GM21737 (cell line): ENCODE data around the gene POMC.
"Not testable (repeated sequence)": the region's sequence is repeated elsewhere in the genome, so short reads cannot be mapped to it uniquely, and the experiment has no call there.

ENCODE experiments used
- ATAC-seq: cut with Tn5 transposase; IDR thresholded peaks from one replicate; pipeline ENCODE4 v1.9.1; 2021; ENCODE audit warnings: mild to moderate bottlenecking, moderate library complexity; ENCODE audit not compliant: unreplicated experiment

POMC gene

GRCh38 chr2:25168256-25169072 lies at the start of gene POMC:
POMC (minus strand) TSS chr2:25168580; CDS start chr2:25164772, 3,808 bp downstream.
- ATAC-seq: no peak

GRCh38 chr2:25218100-25218499 lies 49.7 kb upstream of the POMC start:
- no peak for ATAC-seq

DNA sequence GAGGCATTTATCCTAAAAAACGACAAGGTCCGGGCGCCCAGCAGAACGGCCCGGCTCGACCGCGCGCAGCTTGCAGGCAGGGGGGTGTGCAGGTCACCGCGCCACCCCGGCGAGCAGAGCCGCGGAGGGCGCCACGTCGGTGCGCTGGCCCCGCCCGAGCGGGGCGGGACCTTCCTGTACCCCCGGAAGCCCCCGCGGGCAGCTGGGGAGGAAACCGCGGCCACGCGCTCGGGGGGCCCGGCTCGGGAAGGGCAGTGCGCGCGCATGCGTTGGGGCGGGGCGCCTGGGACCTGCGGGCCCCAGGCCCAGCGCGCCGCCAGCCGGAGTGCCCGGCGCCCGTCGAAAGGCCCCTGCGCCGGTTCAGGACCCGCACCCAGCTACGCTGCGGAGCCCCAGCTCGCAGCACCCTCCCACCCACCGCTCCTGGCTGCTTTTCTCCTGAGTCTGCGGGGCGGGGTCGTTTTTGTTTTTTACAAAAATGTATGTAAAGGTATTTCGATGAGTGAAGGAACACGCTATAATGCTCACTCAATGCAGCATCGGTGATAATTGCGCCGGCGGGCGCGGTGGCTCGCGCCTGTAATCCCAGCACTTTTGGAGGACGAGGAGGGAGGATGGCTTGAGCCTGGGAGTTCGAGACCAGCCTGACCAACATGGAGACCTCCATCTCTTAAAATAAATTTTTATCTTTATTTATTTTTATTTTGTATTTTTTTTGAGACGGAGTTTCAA lies 47.7 kb upstream of the POMC start:
- ATAC-seq: peak; percentile 70

DNA sequence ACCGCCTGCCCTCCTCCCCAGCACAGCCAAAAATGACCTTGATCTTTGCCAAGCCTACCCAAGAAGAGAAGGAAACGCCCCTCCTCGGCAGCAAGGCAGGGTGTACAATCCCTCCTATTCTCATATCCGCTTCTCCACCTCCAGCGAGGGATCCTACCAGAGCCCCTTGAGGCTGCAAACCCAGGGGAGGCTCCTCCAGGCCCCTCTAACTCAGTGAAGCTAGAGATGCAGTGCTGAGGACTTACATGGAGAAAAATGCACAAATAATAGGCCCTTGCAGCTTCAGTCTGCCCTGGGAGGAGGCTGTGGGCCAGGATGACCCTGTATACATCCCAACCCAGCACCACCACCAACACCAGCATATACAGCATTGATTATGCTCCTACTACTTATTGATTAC lies 46.9 kb upstream of the POMC start:
- ATAC-seq: no peak

DNA sequence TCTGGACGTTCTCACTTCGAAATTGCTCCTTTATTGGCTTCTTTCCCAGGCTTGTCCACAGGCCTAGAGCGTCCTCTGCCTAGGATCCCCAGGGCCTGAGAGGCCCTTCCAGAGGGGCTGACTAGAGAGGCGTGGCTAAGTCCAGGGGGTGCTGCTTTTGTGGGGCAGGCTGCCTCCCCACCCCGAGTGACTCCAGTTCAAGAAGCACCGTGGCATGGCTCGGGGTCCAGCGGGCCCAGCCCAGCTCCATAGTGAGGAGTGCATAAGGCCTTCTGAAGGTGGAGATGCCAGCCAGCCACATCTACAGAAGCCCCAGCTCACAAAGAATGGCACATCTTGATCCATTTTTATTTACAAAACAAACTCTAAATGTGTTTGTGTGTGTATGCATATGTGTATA lies 44.8 kb upstream of the POMC start:
- ATAC-seq: no peak

GRCh38 chr2:25210923-25211322 lies 42.5 kb upstream of the POMC start:
- ATAC-seq: not testable (repeated sequence)

DNA sequence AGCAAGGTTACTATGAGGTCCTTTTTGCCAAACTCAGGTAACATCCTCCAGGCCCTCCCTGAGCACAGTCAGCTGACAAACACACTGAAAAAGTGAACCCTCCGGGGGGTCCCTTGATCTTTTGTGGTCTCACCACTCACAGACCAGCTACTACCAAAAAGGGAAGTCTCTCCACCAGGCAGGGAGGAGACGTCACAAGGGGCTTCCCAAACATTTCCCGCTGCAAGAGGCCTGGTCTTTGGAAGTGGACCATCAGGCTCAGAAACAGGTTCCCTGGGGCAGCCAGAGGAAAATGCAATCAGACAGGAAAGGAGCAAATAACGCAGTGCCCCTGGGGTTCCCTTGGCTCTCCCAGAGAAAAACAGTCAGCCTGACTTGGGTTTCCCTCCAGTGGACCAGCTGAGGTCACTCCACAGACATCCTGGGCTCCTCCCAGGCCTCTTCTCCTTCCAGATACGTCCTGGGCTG lies 38.7 kb upstream of the POMC start:
- no peak for ATAC-seq

DNA sequence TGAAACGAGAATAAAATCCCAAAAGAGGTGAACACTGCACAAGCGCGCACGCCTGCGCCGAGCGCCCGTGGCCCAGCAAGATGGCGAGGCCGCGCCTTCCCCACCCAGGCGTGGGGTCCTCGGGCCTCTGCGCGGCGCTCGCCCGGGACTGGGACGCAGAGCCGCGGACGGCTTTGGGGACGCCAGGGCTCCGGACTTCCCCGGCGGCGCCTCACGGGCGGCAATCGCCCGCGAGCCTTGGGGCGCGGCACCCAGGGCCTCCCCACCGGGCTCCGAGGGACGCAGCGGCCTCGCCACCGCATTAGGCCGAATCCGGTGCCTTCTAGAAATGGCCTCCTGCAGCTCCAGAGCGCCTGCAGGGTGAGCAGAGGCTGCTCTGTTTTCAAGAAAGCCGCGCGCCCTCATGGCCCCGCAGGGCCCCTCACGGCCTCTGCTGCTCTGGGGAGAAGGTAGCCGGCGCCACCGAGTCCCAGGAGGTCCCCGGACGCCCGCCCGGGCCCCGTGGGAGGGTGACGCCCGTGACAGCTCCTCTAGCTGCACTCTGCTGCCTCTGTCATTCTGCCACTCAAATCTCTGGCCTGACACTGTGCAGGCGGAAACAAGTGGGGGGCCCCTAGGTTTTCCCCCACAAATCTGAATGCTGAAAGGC lies 35.9 kb upstream of the POMC start:
- no peak for ATAC-seq

DNA sequence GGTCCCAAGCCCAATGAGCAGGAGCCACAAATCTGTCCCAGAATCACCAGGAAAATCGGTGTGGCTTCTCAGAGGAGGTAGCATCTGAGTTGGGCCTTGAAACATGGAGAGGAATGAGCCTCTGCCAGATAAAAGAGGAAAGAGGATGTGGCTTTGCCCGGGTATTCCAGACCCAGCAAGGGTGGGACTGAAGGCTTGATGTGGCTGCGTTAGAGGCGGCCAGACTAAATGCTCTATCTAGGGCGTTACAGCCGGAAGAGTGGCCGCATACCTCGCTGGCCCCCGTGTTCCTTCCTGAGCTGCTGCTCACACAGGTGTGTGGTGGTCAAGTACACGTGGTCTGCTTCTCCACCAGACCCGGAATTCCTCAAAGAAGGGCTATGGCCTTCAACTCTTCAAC lies 33.9 kb upstream of the POMC start:
- ATAC-seq: no peak

- no peak for ATAC-seq
Observed at GRCh38 chr2:25201794-25202193, 33.4 kb upstream of the POMC start.

GRCh38 chr2:25201265-25201664 lies 32.9 kb upstream of the POMC start:
- no peak for ATAC-seq

DNA sequence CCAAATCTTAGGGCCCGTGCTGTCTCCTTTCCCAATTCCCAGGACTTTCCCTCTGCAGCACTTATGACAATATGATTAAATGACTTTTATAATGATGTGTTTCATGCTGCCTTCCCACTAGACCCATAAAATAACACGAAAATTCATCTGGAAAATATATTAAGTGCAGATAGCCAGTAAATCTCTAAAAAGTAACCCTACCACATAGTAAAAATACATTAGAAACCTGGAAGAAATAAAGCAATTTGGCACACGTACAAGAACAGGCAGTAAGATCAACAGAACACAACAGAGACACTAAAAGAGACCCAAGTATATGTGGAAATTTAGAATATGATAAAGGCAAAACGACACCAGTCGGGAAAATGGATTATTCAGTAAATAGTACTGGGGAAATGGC lies 30.2 kb upstream of the POMC start:
- ATAC-seq: no peak

GRCh38 chr2:25198209-25198525 lies 29.8 kb upstream of the POMC start:
- no peak for ATAC-seq

- no peak for ATAC-seq
Observed at GRCh38 chr2:25197336-25198208, 29.2 kb upstream of the POMC start.

GRCh38 chr2:25194576-25195122 lies 26.3 kb upstream of the POMC start:
- no peak for ATAC-seq

DNA sequence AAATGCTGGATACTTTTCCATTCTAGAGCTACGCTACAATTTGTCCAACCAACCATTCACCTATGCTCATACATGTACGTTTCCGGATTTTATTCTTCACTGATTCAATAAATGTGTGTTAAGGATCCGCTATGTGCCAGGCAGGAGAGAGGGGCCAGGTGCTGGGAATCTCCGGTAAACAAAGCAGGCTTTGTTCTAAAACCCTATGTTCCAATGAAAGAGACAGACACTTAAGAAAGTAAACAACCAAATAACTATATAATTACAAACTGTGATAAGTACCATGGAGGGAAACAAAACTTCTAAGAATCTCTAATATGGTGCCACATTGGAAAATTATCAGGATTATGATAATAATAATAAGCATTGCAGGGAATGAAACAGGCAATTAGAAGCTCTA lies 22.2 kb upstream of the POMC start:
- ATAC-seq: no peak

GRCh38 chr2:25188405-25188804 lies 20.0 kb upstream of the POMC start:
- ATAC-seq: no peak

GRCh38 chr2:25187729-25188350 lies 19.5 kb upstream of the POMC start:
- ATAC-seq: no peak

DNA sequence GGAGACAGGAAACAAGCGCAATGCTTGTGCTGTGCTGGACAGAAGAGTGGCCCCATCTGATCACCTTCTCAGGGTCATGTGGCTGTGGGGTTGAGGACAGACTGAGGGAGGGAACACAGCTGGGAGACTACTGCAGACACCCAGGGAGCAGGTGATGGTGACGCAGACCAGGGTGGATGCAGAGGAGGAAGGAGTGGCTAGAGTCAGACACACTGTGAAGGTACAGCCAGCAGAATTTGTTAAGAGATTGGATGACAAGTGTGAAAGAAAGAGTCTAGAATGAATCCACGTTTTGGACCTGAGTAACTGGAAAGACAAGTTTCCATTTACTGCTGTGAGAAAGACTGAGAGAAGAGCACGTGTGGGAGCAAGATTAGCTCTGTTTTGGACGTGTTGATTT lies 15.9 kb upstream of the POMC start:
- no peak for ATAC-seq

- ATAC-seq: no peak
Observed at GRCh38 chr2:25178976-25179375, 10.6 kb upstream of the POMC start.
